Dendritic cell treated with granulocyte-macrophage colony-stimulating factor and Interleukin-4, amounts not matched to agents 40 ng/mL and 50 ng/mL, for 4 days (primary cell): ENCODE results near the gene LNX1.

Source experiments
- H3K27ac Mint-ChIP-seq: one replicate; pipeline ENCODE4 v1.8.0; 2022; ENCODE audit warnings: mild to moderate bottlenecking, mixed read lengths
- H3K27me3 Mint-ChIP-seq: one replicate; pipeline ENCODE4 v1.8.0; 2022; ENCODE audit warnings: mild to moderate bottlenecking, mixed read lengths
- H3K36me3 Mint-ChIP-seq: one replicate; pipeline ENCODE4 v1.8.0; 2022; ENCODE audit warnings: low read depth, mixed read lengths
- H3K4me1 Mint-ChIP-seq: one replicate; pipeline ENCODE4 v1.8.0; 2022; ENCODE audit warnings: low read depth, mixed read lengths
- H3K4me3 Mint-ChIP-seq: one replicate; pipeline ENCODE4 v1.8.0; 2022; ENCODE audit warnings: mild to moderate bottlenecking, moderate library complexity, mixed read lengths
- H3K9me3 Mint-ChIP-seq: one replicate; pipeline ENCODE4 v1.8.0; 2022; ENCODE audit warnings: mixed read lengths
- intact Hi-C: fragments of 100-400 bp; cut with micrococcal nuclease; formaldehyde crosslinking; loops from one replicate; pipeline ENCODE4 v1.15.0; 2022

The LNX1 gene

DNA sequence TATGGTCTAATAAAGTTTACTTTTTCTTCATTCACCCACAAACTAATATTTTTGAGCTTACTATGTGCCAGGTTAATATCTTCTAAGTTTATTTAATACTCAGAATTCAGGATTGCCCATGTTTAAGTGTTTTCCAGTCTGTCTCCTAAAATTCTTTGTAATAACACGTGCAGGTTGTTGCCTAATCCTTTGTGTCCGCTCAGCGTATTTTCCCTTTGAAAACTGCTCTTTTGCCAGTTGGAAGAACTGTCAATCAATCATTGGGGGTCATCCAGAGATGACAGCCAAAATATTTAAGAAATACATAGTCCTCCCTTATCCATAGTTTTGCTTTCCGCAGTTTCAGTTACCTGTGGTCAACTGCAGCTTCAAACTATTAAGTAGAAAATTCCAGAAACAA is 63.4 kb downstream of the LNX1 start:
- Mint-ChIP-seq H3K27ac (no peak overlapping the region), H3K36me3 (no peaks in the 10 kb centered on the region), H3K4me3 (no peak overlapping the region), H3K9me3 (no peaks in the 10 kb centered on the region), H3K27me3 (no peaks in the 10 kb centered on the region), H3K4me1 (no peaks in the 10 kb centered on the region)
- intact Hi-C loops: no loop called here

- Mint-ChIP-seq H3K36me3 (no peaks in the 10 kb centered on the region), H3K4me1 (no peaks in the 10 kb centered on the region), H3K27me3 (no peaks in the 10 kb centered on the region), H3K4me3 (no peak overlapping the region), H3K9me3 (no peaks in the 10 kb centered on the region), H3K27ac (no peak overlapping the region)
- intact Hi-C loops: no loop called here
Observed at GRCh38 chr4:53527326-53527725, 64.0 kb downstream of the LNX1 start.

DNA sequence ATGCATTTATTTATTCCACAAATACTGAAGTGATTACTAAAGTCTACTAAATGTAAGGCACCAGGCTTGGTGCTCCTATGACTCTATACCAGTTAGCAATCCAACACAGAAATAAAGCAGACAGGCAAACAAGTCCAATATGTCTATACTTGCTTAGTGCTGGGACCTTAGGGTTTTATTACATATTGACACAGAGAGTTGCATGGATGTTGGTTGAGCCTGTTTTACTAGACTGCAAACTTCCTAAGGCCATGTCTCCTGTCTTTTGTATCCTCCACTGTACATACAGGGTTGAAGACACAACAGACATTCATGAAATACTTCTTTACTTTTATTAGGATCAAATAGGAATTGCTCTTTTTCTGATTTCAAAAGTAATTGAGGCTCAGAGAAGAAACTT is 69.0 kb downstream of the LNX1 start:
- H3K4me1 Mint-ChIP-seq: no peaks in the 10 kb centered on the region
- intact Hi-C loops: no loop called here
- H3K9me3 Mint-ChIP-seq: no peaks in the 10 kb centered on the region

GRCh38 chr4:53520116-53520515 is 71.2 kb downstream of the LNX1 start:
- Mint-ChIP-seq H3K27me3 (no peaks in the 10 kb centered on the region), H3K36me3 (no peaks in the 10 kb centered on the region), H3K4me3 (no peak overlapping the region), H3K27ac (no peak overlapping the region), H3K9me3 (no peaks in the 10 kb centered on the region), H3K4me1 (no peaks in the 10 kb centered on the region)
- intact Hi-C loops: no loop called here

More for the DNA sequence above, 69.0 kb downstream of the LNX1 start:
- Mint-ChIP-seq H3K27ac (no peak overlapping the region), H3K27me3 (no peaks in the 10 kb centered on the region), H3K4me3 (no peak overlapping the region), H3K36me3 (no peaks in the 10 kb centered on the region)

- intact Hi-C loops: no loop called here
- H3K9me3 Mint-ChIP-seq: no peaks in the 10 kb centered on the region
- no peaks in the 10 kb centered on the region for H3K27me3 Mint-ChIP-seq
- H3K4me1 Mint-ChIP-seq: no peaks in the 10 kb centered on the region
- no peak overlapping the region for H3K4me3 Mint-ChIP-seq
- H3K36me3 Mint-ChIP-seq: no peaks in the 10 kb centered on the region
- no peak overlapping the region for H3K27ac Mint-ChIP-seq
Observed at GRCh38 chr4:53518807-53519206, 72.5 kb downstream of the LNX1 start.

- no peaks in the 10 kb centered on the region for H3K4me1 Mint-ChIP-seq
- H3K27ac Mint-ChIP-seq: no peak overlapping the region
- H3K27me3 Mint-ChIP-seq: no peaks in the 10 kb centered on the region
- intact Hi-C loops: no loop called here
- no peak overlapping the region for H3K4me3 Mint-ChIP-seq
- H3K9me3 Mint-ChIP-seq: no peaks in the 10 kb centered on the region
- H3K36me3 Mint-ChIP-seq: no peaks in the 10 kb centered on the region
Observed at GRCh38 chr4:53515076-53515475, 76.2 kb downstream of the LNX1 start.

GRCh38 chr4:53514509-53514908 is 76.8 kb downstream of the LNX1 start:
- Mint-ChIP-seq H3K27me3 (no peaks in the 10 kb centered on the region), H3K4me3 (no peak overlapping the region), H3K4me1 (no peaks in the 10 kb centered on the region)

GRCh38 chr4:53512608-53513007 is 78.7 kb downstream of the LNX1 start:
- H3K27ac Mint-ChIP-seq: no peak overlapping the region
- no peaks in the 10 kb centered on the region for H3K4me1 Mint-ChIP-seq
- no peaks in the 10 kb centered on the region for H3K9me3 Mint-ChIP-seq
- intact Hi-C loops: no loop called here
- H3K27me3 Mint-ChIP-seq: no peaks in the 10 kb centered on the region
- H3K4me3 Mint-ChIP-seq: no peak overlapping the region
- no peaks in the 10 kb centered on the region for H3K36me3 Mint-ChIP-seq

More at GRCh38 chr4:53514509-53514908, 76.8 kb downstream of the LNX1 start:
- intact Hi-C loops: no loop called here
- no peak overlapping the region for H3K27ac Mint-ChIP-seq
- no peaks in the 10 kb centered on the region for H3K9me3 Mint-ChIP-seq
- H3K36me3 Mint-ChIP-seq: no peaks in the 10 kb centered on the region

DNA sequence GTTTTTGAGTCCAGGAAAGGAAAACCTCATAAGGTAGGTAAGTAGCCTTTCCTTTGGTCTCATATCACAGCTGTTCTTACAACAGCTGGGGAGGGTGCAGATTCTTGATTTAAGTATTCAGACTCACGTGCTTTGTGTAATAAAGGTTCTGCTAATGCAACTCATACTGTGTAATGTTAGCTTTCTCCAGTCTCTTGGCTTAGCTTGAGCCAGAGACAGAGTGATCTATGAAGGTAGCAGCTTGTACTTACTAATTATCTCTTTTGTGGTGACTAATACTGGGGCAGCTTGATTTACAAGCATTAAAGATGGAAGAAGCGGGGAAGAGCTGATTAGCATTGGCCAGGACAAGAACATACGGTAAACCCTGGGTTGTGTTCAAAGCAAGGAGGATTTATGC is 80.3 kb downstream of the LNX1 start:
- intact Hi-C loops: no loop called here
- Mint-ChIP-seq H3K27ac (no peak overlapping the region), H3K27me3 (no peaks in the 10 kb centered on the region), H3K9me3 (no peaks in the 10 kb centered on the region), H3K4me1 (no peaks in the 10 kb centered on the region), H3K4me3 (no peak overlapping the region), H3K36me3 (no peaks in the 10 kb centered on the region)

GRCh38 chr4:53510321-53510720 is 81.0 kb downstream of the LNX1 start:
- no peaks in the 10 kb centered on the region for H3K9me3 Mint-ChIP-seq
- intact Hi-C loops: no loop called here
- H3K27ac Mint-ChIP-seq: no peak overlapping the region
- no peaks in the 10 kb centered on the region for H3K4me1 Mint-ChIP-seq
- H3K36me3 Mint-ChIP-seq: no peaks in the 10 kb centered on the region
- no peak overlapping the region for H3K4me3 Mint-ChIP-seq
- H3K27me3 Mint-ChIP-seq: no peaks in the 10 kb centered on the region

- H3K36me3 Mint-ChIP-seq: no peaks in the 10 kb centered on the region
- no peak overlapping the region for H3K27ac Mint-ChIP-seq
- H3K27me3 Mint-ChIP-seq: no peaks in the 10 kb centered on the region
- H3K9me3 Mint-ChIP-seq: no peaks in the 10 kb centered on the region
- intact Hi-C loops: no loop called here
- no peak overlapping the region for H3K4me3 Mint-ChIP-seq
- H3K4me1 Mint-ChIP-seq: no peaks in the 10 kb centered on the region
Observed at GRCh38 chr4:53508446-53508845, 82.8 kb downstream of the LNX1 start.

DNA sequence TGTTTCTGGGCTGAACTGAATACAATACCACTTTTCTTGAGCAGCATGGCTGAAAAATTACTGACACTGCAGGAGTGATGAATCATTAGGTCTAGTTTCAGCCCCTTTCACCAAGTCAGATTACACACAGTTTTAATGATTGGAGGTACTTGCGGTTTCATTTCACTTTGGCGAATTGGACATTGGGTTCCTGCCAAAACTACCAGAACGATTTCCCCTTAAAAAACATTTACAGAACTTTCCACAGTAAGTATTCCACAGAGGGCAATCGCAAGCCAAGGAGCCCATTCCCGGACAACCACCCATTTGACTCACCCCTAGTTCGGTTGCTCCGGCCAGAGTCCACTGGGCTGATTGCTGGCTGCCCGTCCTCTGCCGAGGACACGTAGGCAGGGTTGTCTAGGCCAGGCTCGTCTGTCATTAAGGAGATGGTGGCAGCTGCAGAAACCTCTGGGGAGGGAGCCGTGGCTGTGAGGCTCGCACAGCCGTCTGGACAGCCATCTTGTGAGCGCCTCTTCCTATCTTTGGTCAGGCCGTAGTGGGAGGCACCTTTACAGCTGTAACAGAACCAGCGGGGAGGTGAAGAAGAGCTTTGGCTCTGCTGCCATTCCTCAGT is 83.5 kb downstream of the LNX1 start:
- H3K4me3 Mint-ChIP-seq: no peak overlapping the region
- H3K27ac Mint-ChIP-seq: no peak overlapping the region
- H3K9me3 Mint-ChIP-seq: no peaks in the 10 kb centered on the region
- intact Hi-C loops: no loop called here
- H3K27me3 Mint-ChIP-seq: no peaks in the 10 kb centered on the region
- H3K36me3 Mint-ChIP-seq: no peaks in the 10 kb centered on the region
- no peaks in the 10 kb centered on the region for H3K4me1 Mint-ChIP-seq

GRCh38 chr4:53507058-53507457 is 84.2 kb downstream of the LNX1 start:
- Mint-ChIP-seq H3K36me3 (no peaks in the 10 kb centered on the region), H3K27me3 (no peaks in the 10 kb centered on the region), H3K4me3 (no peak overlapping the region), H3K9me3 (no peaks in the 10 kb centered on the region), H3K4me1 (no peaks in the 10 kb centered on the region), H3K27ac (no peak overlapping the region)
- intact Hi-C loops: no loop called here

DNA sequence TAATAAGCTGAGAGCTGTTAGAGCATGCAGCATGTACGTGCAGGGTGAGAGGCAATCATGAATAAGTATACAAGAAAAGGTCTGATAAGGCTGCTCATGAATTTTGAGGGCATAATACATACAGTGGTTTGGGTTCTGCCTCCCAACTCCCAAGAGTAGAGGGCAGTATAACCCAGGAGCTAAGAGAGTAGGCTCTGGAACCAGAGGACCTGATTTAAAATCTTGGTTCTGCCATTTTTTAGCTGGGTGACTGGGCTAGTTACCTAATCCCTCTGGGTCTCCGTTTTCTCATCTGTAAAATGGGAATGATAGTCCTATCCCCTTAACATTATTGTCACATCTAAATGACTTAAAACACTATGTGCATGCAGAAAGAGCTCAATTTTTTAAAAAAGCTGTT is 85.3 kb downstream of the LNX1 start:
- Mint-ChIP-seq H3K9me3 (no peaks in the 10 kb centered on the region), H3K27ac (no peak overlapping the region), H3K36me3 (no peaks in the 10 kb centered on the region), H3K27me3 (no peaks in the 10 kb centered on the region), H3K4me1 (no peaks in the 10 kb centered on the region), H3K4me3 (no peak overlapping the region)
- intact Hi-C loops: no loop called here

GRCh38 chr4:53502094-53502493 is 89.2 kb downstream of the LNX1 start:
- H3K36me3 Mint-ChIP-seq: no peaks in the 10 kb centered on the region
- no peaks in the 10 kb centered on the region for H3K27me3 Mint-ChIP-seq
- no peak overlapping the region for H3K4me3 Mint-ChIP-seq
- no peak overlapping the region for H3K27ac Mint-ChIP-seq
- intact Hi-C loops: no loop called here
- H3K4me1 Mint-ChIP-seq: no peaks in the 10 kb centered on the region
- no peaks in the 10 kb centered on the region for H3K9me3 Mint-ChIP-seq
